ENCODE measurements around the gene AQP6. TPM values are rescaled to one million over a fixed set of nuclear protein-coding genes. Genes with fewer than 3 reads are reported as not detected.

Gene AQP6
- total RNA-seq, 4 donors from 2014 or later: 0.39 to 0.63 TPM; not detected in 2

- no peak overlapping the region for H3K27ac ChIP-seq
- H3K4me1 ChIP-seq: peaks cover 0 to 11% (median 3%) of the 10 kb centered on the region in 4 donors
- no peak for DNase-seq (ENCODE audit: low spot score in 2 of 2)
- H3K9me3 ChIP-seq: no peaks in the 10 kb centered on the region
- no peaks in the 10 kb centered on the region for H3K36me3 ChIP-seq
- no peak overlapping the region for H3K4me3 ChIP-seq
- 58 to 68% methylated on average over 3 of the region's 3 CpGs for WGBS, 2 donors
- TF ChIP-seq CTCF (IDR thresholded peaks at IDR 0.05): no peak
- peaks cover 0 to 3% of the 10 kb centered on the region in 2 donors for H3K27me3 ChIP-seq
Observed at GRCh38 chr12:49946497-49946896, 26.2 kb upstream of the AQP6 start.

GRCh38 chr12:49947593-49948226 lies 25.0 kb upstream of the AQP6 start:
- TF ChIP-seq POLR2A (IDR thresholded peaks at IDR 0.05): no peak
- TF ChIP-seq CTCF (IDR thresholded peaks at IDR 0.05): no peak
- no peak for TF ChIP-seq EP300 (IDR thresholded peaks at IDR 0.05)
- H3K4me1 ChIP-seq: peaks cover 0 to 11% (median 3%) of the 10 kb centered on the region in 4 donors
- no peak overlapping the region for H3K27ac ChIP-seq
- H3K4me3 ChIP-seq: no peak overlapping the region
- WGBS, 2 donors: 78 to 90% methylated on average over 7 of the region's 7 CpGs
- H3K27me3 ChIP-seq: peaks cover 0 to 3% of the 10 kb centered on the region in 2 donors
- no peak for DNase-seq (ENCODE audit: low spot score in 2 of 2)
- H3K36me3 ChIP-seq: no peaks in the 10 kb centered on the region
- H3K9me3 ChIP-seq: no peaks in the 10 kb centered on the region

GRCh38 chr12:49948866-49949845 lies 23.6 kb upstream of the AQP6 start:
- Histone ChIP-seq H3K9me3 (no peaks in the 10 kb centered on the region), H3K36me3 (no peaks in the 10 kb centered on the region), H3K4me1 (peaks cover 0 to 11% (median 3%) of the 10 kb centered on the region in 4 donors), H3K4me3 (no peak overlapping the region), H3K27me3 (peaks cover 0 to 14% of the 10 kb centered on the region in 2 donors), H3K27ac (no peak overlapping the region)
- DNase-seq (ENCODE audit: low spot score in 2 of 2): no peak
- no peak for TF ChIP-seq POLR2A (IDR thresholded peaks at IDR 0.05)
- no peak for TF ChIP-seq EP300 (IDR thresholded peaks at IDR 0.05)
- no peak for TF ChIP-seq CTCF (IDR thresholded peaks at IDR 0.05)
- WGBS, 2 donors: 86 to 93% methylated on average over 13 of the region's 13 CpGs

- no peak for TF ChIP-seq POLR2A (IDR thresholded peaks at IDR 0.05)
- TF ChIP-seq CTCF (IDR thresholded peaks at IDR 0.05): no peak
- no peak for TF ChIP-seq EP300 (IDR thresholded peaks at IDR 0.05)
- no peaks in the 10 kb centered on the region for H3K36me3 ChIP-seq
- 92 to 95% methylated on average over 3 of the region's 3 CpGs for WGBS, 2 donors
Observed at GRCh38 chr12:49949866-49950265, 22.9 kb upstream of the AQP6 start.

More at GRCh38 chr12:49949866-49950265, 22.9 kb upstream of the AQP6 start:
- Histone ChIP-seq H3K27ac (no peak overlapping the region), H3K4me1 (peaks cover 0 to 11% (median 3%) of the 10 kb centered on the region in 4 donors), H3K9me3 (no peaks in the 10 kb centered on the region), H3K27me3 (peaks cover 0 to 21% of the 10 kb centered on the region in 2 donors), H3K4me3 (no peak overlapping the region)
- DNase-seq (ENCODE audit: low spot score in 2 of 2): no peak
